ENCODE data around the gene TGM2.

TGM2 gene

GRCh38 chr20:38144974-38145728 lies 19.9 kb downstream of the TGM2 start:
- DNase-seq (ENCODE audit: low read depth in 2 of 2), result no peak

GRCh38 chr20:38144598-38144973 lies 20.5 kb downstream of the TGM2 start:
- no peak for DNase-seq (ENCODE audit: low read depth in 2 of 2)

- DNase-seq (ENCODE audit: low read depth in 2 of 2), result no peak
Measured at GRCh38 chr20:38143646-38144554, 21.2 kb downstream of the TGM2 start.

- no peak for DNase-seq (ENCODE audit: low read depth in 2 of 2)
Measured at GRCh38 chr20:38143238-38143645, 21.8 kb downstream of the TGM2 start.

GRCh38 chr20:38141889-38142494 lies 23.1 kb downstream of the TGM2 start:
- no peak for DNase-seq (ENCODE audit: low read depth in 2 of 2)

GRCh38 chr20:38141204-38141888 lies 23.7 kb downstream of the TGM2 start:
- no peak for DNase-seq (ENCODE audit: low read depth in 2 of 2)

- no peak for DNase-seq (ENCODE audit: low read depth in 2 of 2)
Measured at GRCh38 chr20:38139977-38140753, 24.9 kb downstream of the TGM2 start.

GRCh38 chr20:38139156-38139912 lies 25.7 kb downstream of the TGM2 start:
- no peak for DNase-seq (ENCODE audit: low read depth in 2 of 2)

GRCh38 chr20:38138086-38138778 lies 26.8 kb downstream of the TGM2 start:
- no peak for DNase-seq (ENCODE audit: low read depth in 2 of 2)

- DNase-seq (ENCODE audit: low read depth in 2 of 2), result no peak
Measured at GRCh38 chr20:38137441-38138037, 27.5 kb downstream of the TGM2 start.

- DNase-seq (ENCODE audit: low read depth in 2 of 2), result no peak
Measured at GRCh38 chr20:38136421-38137245, 28.4 kb downstream of the TGM2 start.

GRCh38 chr20:38135651-38136420 lies 29.2 kb downstream of the TGM2 start:
- no peak for DNase-seq (ENCODE audit: low read depth in 2 of 2)

GRCh38 chr20:38135271-38135650 lies 29.8 kb downstream of the TGM2 start:
- no peak for DNase-seq (ENCODE audit: low read depth in 2 of 2)

- no peak for DNase-seq (ENCODE audit: low read depth in 2 of 2)
Measured at GRCh38 chr20:38134427-38135270, 30.4 kb downstream of the TGM2 start.

GRCh38 chr20:38133680-38134426 lies 31.2 kb downstream of the TGM2 start:
- no peak for DNase-seq (ENCODE audit: low read depth in 2 of 2)

GRCh38 chr20:38132910-38133501 lies 32.1 kb downstream of the TGM2 start:
- DNase-seq (ENCODE audit: low read depth in 2 of 2), result no peak

Measured in stimulated activated CD8-positive, alpha-beta memory T cell treated with anti-CD3 and anti-CD28 coated beads, Interleukin-7, amount 100 ng/mL, for 1 hour (primary cell).